ENCODE data around the gene TRAPPC12. TPM values are rescaled to one million over a fixed set of nuclear protein-coding genes. Genes with fewer than 3 reads are reported as not detected.

TRAPPC12 gene
- total RNA-seq, 1 experiment from 2014 or later: 86.0 TPM

DNA sequence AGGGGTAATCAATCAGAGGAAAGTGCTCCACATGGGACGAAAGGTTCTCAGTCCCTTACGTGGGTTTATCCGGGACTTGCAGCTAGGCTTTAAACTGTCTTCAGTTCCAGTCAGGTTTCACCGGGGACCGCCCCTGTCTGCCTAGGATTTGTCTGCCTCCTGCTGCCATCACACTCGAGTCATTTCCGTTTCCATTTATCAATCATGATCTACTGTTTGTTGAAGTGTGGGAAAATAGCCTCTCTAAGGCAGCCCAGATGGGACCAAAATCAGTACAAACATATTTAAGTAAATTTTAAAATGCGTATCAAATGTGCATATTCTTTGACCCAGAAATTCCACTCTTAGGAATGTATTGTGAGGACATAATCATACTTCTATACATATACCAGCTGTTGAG lies 10.5 kb downstream of the TRAPPC12 start:
- Mint-ChIP-seq H3K27me3 (ENCODE audit: low read depth) (no peaks in the 10 kb centered on the region), H3K4me1 (no peaks in the 10 kb centered on the region), H3K9me3 (peaks cover 0 to 5% of the 10 kb centered on the region in 2 experiments; a peak in 4 of 5 replicates), H3K4me3 (no peak overlapping the region), H3K27ac (no peak overlapping the region), H3K36me3 (ENCODE audit: insufficient read depth in 1 of 3, low read depth in 3 of 3) (peaks cover 34 to 56% (median 51%) of the 10 kb centered on the region in 3 experiments)
- H2BK15ac ChIP-seq (ENCODE audit: low read depth, low read length): no peak overlapping the region
- no peak overlapping the region for H4K8ac ChIP-seq (replicated peaks; ENCODE audit: insufficient read length, low read depth, low read length)
- DNase-seq: no peak
- no peak overlapping the region for H3K56ac ChIP-seq (ENCODE audit: insufficient read length, low read depth, low read length)
- no peak overlapping the region for H3K18ac ChIP-seq (ENCODE audit: insufficient read length, low read depth, low read length)
- H3K4me2 ChIP-seq (ENCODE audit: insufficient read depth, insufficient read length, low read length): no peak overlapping the region
- no peak for TF ChIP-seq CTCF (conservative IDR thresholded peaks at IDR 0.05)
- H2AFZ ChIP-seq (ENCODE audit: low read length): no peak overlapping the region
- no peak overlapping the region for H3K23ac ChIP-seq (ENCODE audit: insufficient read length, low read depth, low read length)
- H3T11ph ChIP-seq (ENCODE audit: low read length): no peak overlapping the region
- H3K4me1 ChIP-seq (ENCODE audit: insufficient read depth, low read length): no peaks in the 10 kb centered on the region
- H2AK5ac ChIP-seq (ENCODE audit: insufficient read length, low read length): no peak overlapping the region
- no peak overlapping the region for H2BK120ac ChIP-seq (ENCODE audit: low read depth, low read length, poor library complexity, severe bottlenecking)
- H4K91ac ChIP-seq (ENCODE audit: insufficient read length, low read depth, low read length): no peak overlapping the region
- no peak overlapping the region for H4K5ac ChIP-seq (ENCODE audit: insufficient read length, low read depth, low read length)
- no peak overlapping the region for H3K27ac ChIP-seq (ENCODE audit: insufficient read length, low read depth, low read length)
- no peak overlapping the region for H3K9ac ChIP-seq (ENCODE audit: extremely low read depth, insufficient read length, low read length)
- no peaks in the 10 kb centered on the region; the same call in 1 of the 2 replicates for H3K79me2 ChIP-seq (ENCODE audit: insufficient read depth, low read length)
- H2BK5ac ChIP-seq (ENCODE audit: insufficient read length, low read length): no peak overlapping the region
- no peak overlapping the region for H3K4ac ChIP-seq (ENCODE audit: low read depth, low read length)
- peaks cover 2% of the 10 kb centered on the region for H3K79me1 ChIP-seq (ENCODE audit: insufficient read depth, low read depth, low read length, poor library complexity, severe bottlenecking)
- H3K23me2 ChIP-seq (ENCODE audit: insufficient read length, low read depth, low read length, poor library complexity, severe bottlenecking): no peaks in the 10 kb centered on the region
- H3K14ac ChIP-seq (ENCODE audit: insufficient read depth, low read length): no peak overlapping the region
- no peak overlapping the region for H2BK12ac ChIP-seq (ENCODE audit: insufficient read length, low read depth, low read length)
- H4K20me1 ChIP-seq (ENCODE audit: control insufficient read depth, insufficient read depth, insufficient read length): no peaks in the 10 kb centered on the region
- H2BK20ac ChIP-seq (ENCODE audit: low read depth, low read length, poor library complexity, severe bottlenecking): no peak overlapping the region
- H3K27me3 ChIP-seq (ENCODE audit: insufficient read depth, low read length): no peaks in the 10 kb centered on the region
- no CpG with 5 or more reads among the region's 8 CpGs for WGBS (ENCODE audit: extremely low coverage, insufficient read length, low lambda C conversion rate)
- no peaks in the 10 kb centered on the region for H3K9me3 ChIP-seq (ENCODE audit: control insufficient read depth, low read depth, low read length)

Measured in H9 (cell line).